ENCODE measurements around the gene CASZ1. TPM values are rescaled to one million over a fixed set of nuclear protein-coding genes. Genes with fewer than 3 reads are reported as not detected.
A peak's percentile ranks its signal among the peaks of the same experiment; 100 is the strongest.

The CASZ1 gene
- total and polyA plus RNA-seq, 9 of the 15 experiments (the other 6 are each of a cell fraction or from before 2014, with no cell fraction given): 0.01 to 4.0 (median 0.76) TPM; not detected in 1

GRCh38 chr1:10833630-10834557 lies 37.4 kb upstream of the CASZ1 start (continued):
- no peak for TF ChIP-seq PBX2 (CRISPR knock-in tag; IDR thresholded peaks at IDR 0.05; ENCODE audit: low read depth)
- peak; percentile 54 for TF ChIP-seq PBX2 (tag; conservative IDR thresholded peaks at IDR 0.05; ENCODE audit: low read depth)
- no peak for TF ChIP-seq AFF4 (CRISPR knock-in tag; IDR thresholded peaks at IDR 0.05)
- no peak for TF ChIP-seq TOE1 (IDR thresholded peaks at IDR 0.05; ENCODE audit: borderline replicate concordance)
- no peak for TF ChIP-seq TOE1 (CRISPR knock-in tag; IDR thresholded peaks at IDR 0.05; ENCODE audit: borderline replicate concordance, low read depth)
- no peak for TF ChIP-seq RUNX1 (IDR thresholded peaks at IDR 0.05; ENCODE audit: low read depth)
- no peak for TF ChIP-seq DPF2 (IDR thresholded peaks at IDR 0.05)
- no peak for TF ChIP-seq FOS (IDR thresholded peaks at IDR 0.05; ENCODE audit: extremely low read depth, insufficient read length)
- no peak for TF ChIP-seq HNRNPUL1 (IDR thresholded peaks at IDR 0.05; ENCODE audit: low read length)
- no peak for TF ChIP-seq NFATC3 (IDR thresholded peaks at IDR 0.05)
- peak; percentile 99 for TF ChIP-seq ZNF24 (IDR thresholded peaks at IDR 0.05)
